ENCODE results near the gene MCEE. TPM values are rescaled to one million over a fixed set of nuclear protein-coding genes. Genes with fewer than 3 reads are reported as not detected.
"Not testable (repeated sequence)": the region's sequence is repeated elsewhere in the genome, so short reads cannot be mapped to it uniquely, and the experiment has no call there.

MCEE gene
- total and polyA plus RNA-seq, 2 experiments from 2014 or later: 16.5 to 33.3 TPM

GRCh38 chr2:71121479-71121878, 8.6 kb downstream of the MCEE start:
- H3K36me3 ChIP-seq (ENCODE audit: low read depth): peaks cover 16% of the 10 kb centered on the region
- no peak overlapping the region for H3K4me3 ChIP-seq
- in situ Hi-C loops (cut with MboI): no loop called here
- H3K4me2 ChIP-seq (ENCODE audit: unreplicated experiment): no peak overlapping the region
- H3K4me1 ChIP-seq (ENCODE audit: insufficient read depth): no peaks in the 10 kb centered on the region
- 94 to 100% methylated on average over 1 of the region's 1 CpG for WGBS, 2 experiments (ENCODE audit: low coverage in 1 of 2, low lambda C conversion rate in 2 of 2, missing lambda C conversion rate in 2 of 2)
- no peaks in the 10 kb centered on the region for H3F3A ChIP-seq (ENCODE audit: insufficient read depth)
- no peak overlapping the region for H3K9ac ChIP-seq
- H3K9me2 ChIP-seq (ENCODE audit: insufficient read depth): no peaks in the 10 kb centered on the region
- no peak overlapping the region for H2AFZ ChIP-seq
- H3K27me3 ChIP-seq (replicated peaks; ENCODE audit: insufficient read depth): no peaks in the 10 kb centered on the region
- TF ChIP-seq EZH2 (IDR thresholded peaks at IDR 0.05; ENCODE audit: insufficient read depth, poor library complexity, severe bottlenecking) (no peak), EZH2phosphoT487 (IDR thresholded peaks at IDR 0.05; ENCODE audit: insufficient read depth, low read depth) (no peak)
- H4K20me1 ChIP-seq (ENCODE audit: insufficient read depth): no peaks in the 10 kb centered on the region
- H3K79me2 ChIP-seq (ENCODE audit: insufficient read depth): peaks cover 38% of the 10 kb centered on the region
- no peak overlapping the region for H3K27ac ChIP-seq
- DNase-seq: no peak
- H3K9me3 ChIP-seq (ENCODE audit: low read depth): no peaks in the 10 kb centered on the region

- H3K4me3 ChIP-seq: no peak overlapping the region
- TF ChIP-seq EZH2phosphoT487 (IDR thresholded peaks at IDR 0.05; ENCODE audit: insufficient read depth, low read depth) (no peak), EZH2 (IDR thresholded peaks at IDR 0.05; ENCODE audit: insufficient read depth, poor library complexity, severe bottlenecking) (no peak)
- no peak overlapping the region for H3K4me2 ChIP-seq (ENCODE audit: unreplicated experiment)
- no peaks in the 10 kb centered on the region for H4K20me1 ChIP-seq (ENCODE audit: insufficient read depth)
- DNase-seq: peak; percentile 26
- no peak overlapping the region for H3K27ac ChIP-seq
- no peaks in the 10 kb centered on the region for H3K27me3 ChIP-seq (replicated peaks; ENCODE audit: insufficient read depth)
- no peaks in the 10 kb centered on the region for H3F3A ChIP-seq (ENCODE audit: insufficient read depth)
- no peak overlapping the region for H2AFZ ChIP-seq
- no peak overlapping the region for H3K9ac ChIP-seq
- peaks cover 25% of the 10 kb centered on the region for H3K79me2 ChIP-seq (ENCODE audit: insufficient read depth)
- H3K4me1 ChIP-seq (ENCODE audit: insufficient read depth): no peaks in the 10 kb centered on the region
- in situ Hi-C loops (cut with MboI): no loop called here
- H3K36me3 ChIP-seq (ENCODE audit: low read depth): peaks cover 21% of the 10 kb centered on the region
- H3K9me2 ChIP-seq (ENCODE audit: insufficient read depth): no peaks in the 10 kb centered on the region
- WGBS, 2 experiments (ENCODE audit: low coverage in 1 of 2, low lambda C conversion rate in 2 of 2, missing lambda C conversion rate in 2 of 2): 76 to 78% methylated on average over 6 of the region's 6 CpGs
- H3K9me3 ChIP-seq (ENCODE audit: low read depth): no peaks in the 10 kb centered on the region
Measured at GRCh38 chr2:71120195-71120594, 9.8 kb downstream of the MCEE start.

DNA sequence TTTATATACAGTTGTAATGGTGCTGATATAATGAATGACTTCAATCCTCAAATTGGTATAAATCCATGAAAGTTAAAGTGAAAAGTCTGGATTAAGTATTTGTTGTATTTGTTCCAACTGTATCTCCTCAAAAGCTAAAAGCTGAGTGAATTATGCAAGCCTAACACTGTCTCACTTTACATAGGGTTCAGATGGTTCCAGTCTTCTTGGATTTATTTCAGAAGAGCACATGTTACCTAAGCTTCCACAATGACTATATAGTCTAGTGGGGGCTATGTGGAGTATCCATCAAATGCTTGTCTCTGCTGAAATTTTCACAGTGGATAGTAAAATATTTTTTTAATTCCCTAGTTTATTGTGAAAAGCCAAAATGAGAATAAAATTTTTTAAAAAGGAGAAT, 13.0 kb downstream of the MCEE start:
- Histone ChIP-seq H3K9me2 (ENCODE audit: insufficient read depth) (no peaks in the 10 kb centered on the region), H3K36me3 (ENCODE audit: low read depth) (peaks cover 27% of the 10 kb centered on the region), H3K9me3 (ENCODE audit: low read depth) (no peaks in the 10 kb centered on the region), H4K20me1 (ENCODE audit: insufficient read depth) (no peaks in the 10 kb centered on the region; the same call in 1 of the 2 replicates), H3K9ac (no peak overlapping the region), H3F3A (ENCODE audit: insufficient read depth) (no peaks in the 10 kb centered on the region), H3K27ac (no peak overlapping the region), H3K4me3 (no peak overlapping the region), H3K27me3 (replicated peaks; ENCODE audit: insufficient read depth) (no peaks in the 10 kb centered on the region), H3K4me1 (ENCODE audit: insufficient read depth) (no peaks in the 10 kb centered on the region), H2AFZ (no peak overlapping the region), H3K4me2 (ENCODE audit: unreplicated experiment) (no peak overlapping the region), H3K79me2 (ENCODE audit: insufficient read depth) (peaks cover 9% of the 10 kb centered on the region)
- in situ Hi-C loops (cut with MboI): no loop called here
- TF ChIP-seq EZH2phosphoT487 (IDR thresholded peaks at IDR 0.05; ENCODE audit: insufficient read depth, low read depth): no peak
- no peak for TF ChIP-seq EZH2 (IDR thresholded peaks at IDR 0.05; ENCODE audit: insufficient read depth, poor library complexity, severe bottlenecking)
- no peak for DNase-seq

DNA sequence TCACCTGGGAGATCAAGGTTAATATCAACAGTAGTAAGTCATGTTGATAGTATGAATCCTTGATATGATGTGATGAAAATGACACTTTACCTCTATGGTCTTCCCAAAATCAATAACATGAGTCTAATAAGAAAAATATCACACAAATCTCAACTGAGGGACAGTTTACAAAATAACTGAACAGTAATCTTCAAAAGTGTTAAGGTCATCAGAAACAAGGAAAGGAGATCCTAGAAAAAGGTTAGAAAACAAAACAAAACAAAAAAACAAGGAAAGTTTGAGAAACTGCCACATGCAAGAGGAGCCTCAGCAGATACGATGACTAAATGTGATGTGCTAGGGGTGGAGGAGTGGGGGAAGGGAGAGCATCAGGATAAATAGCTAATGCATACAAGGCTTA, 16.2 kb downstream of the MCEE start:
- Histone ChIP-seq H2AFZ (no peak overlapping the region), H3K9me2 (ENCODE audit: insufficient read depth) (no peaks in the 10 kb centered on the region), H3K4me2 (ENCODE audit: unreplicated experiment) (no peak overlapping the region), H3K4me3 (no peak overlapping the region), H4K20me1 (ENCODE audit: insufficient read depth) (no peaks in the 10 kb centered on the region; the same call in 1 of the 2 replicates), H3K27me3 (replicated peaks; ENCODE audit: insufficient read depth) (no peaks in the 10 kb centered on the region), H3K9me3 (ENCODE audit: low read depth) (no peaks in the 10 kb centered on the region), H3K79me2 (ENCODE audit: insufficient read depth) (no peaks in the 10 kb centered on the region; the same call in none of the 2 replicates), H3K9ac (no peak overlapping the region), H3K27ac (no peak overlapping the region), H3F3A (ENCODE audit: insufficient read depth) (peaks cover 1% of the 10 kb centered on the region; the same call in 1 of the 2 replicates), H3K36me3 (ENCODE audit: low read depth) (peaks cover 27% of the 10 kb centered on the region), H3K4me1 (ENCODE audit: insufficient read depth) (no peaks in the 10 kb centered on the region)
- TF ChIP-seq EZH2 (IDR thresholded peaks at IDR 0.05; ENCODE audit: insufficient read depth, poor library complexity, severe bottlenecking): no peak
- no peak for TF ChIP-seq EZH2phosphoT487 (IDR thresholded peaks at IDR 0.05; ENCODE audit: insufficient read depth, low read depth)
- DNase-seq: no peak
- WGBS, 2 experiments (ENCODE audit: low coverage in 1 of 2, low lambda C conversion rate in 2 of 2, missing lambda C conversion rate in 2 of 2): 96 to 100% methylated on average over 1 of the region's 1 CpG
- in situ Hi-C loops (cut with MboI): no loop called here

GRCh38 chr2:71108091-71108490, 21.9 kb downstream of the MCEE start:
- 76 to 81% methylated on average over 2 of the region's 2 CpGs for WGBS, 2 experiments (ENCODE audit: low coverage in 1 of 2, low lambda C conversion rate in 2 of 2, missing lambda C conversion rate in 2 of 2)
- Histone ChIP-seq H3K9me2 (ENCODE audit: insufficient read depth) (no peaks in the 10 kb centered on the region), H3K36me3 (ENCODE audit: low read depth) (peaks cover 14% of the 10 kb centered on the region), H3K9me3 (ENCODE audit: low read depth) (no peaks in the 10 kb centered on the region), H3K9ac (no peak overlapping the region), H3K27me3 (replicated peaks; ENCODE audit: insufficient read depth) (no peaks in the 10 kb centered on the region), H4K20me1 (ENCODE audit: insufficient read depth) (no peaks in the 10 kb centered on the region), H3F3A (ENCODE audit: insufficient read depth) (peaks cover 10% of the 10 kb centered on the region), H3K4me3 (no peak overlapping the region), H3K4me1 (ENCODE audit: insufficient read depth) (no peaks in the 10 kb centered on the region), H3K79me2 (ENCODE audit: insufficient read depth) (no peaks in the 10 kb centered on the region), H3K4me2 (ENCODE audit: unreplicated experiment) (no peak overlapping the region), H3K27ac (no peak overlapping the region), H2AFZ (no peak overlapping the region)
- TF ChIP-seq EZH2phosphoT487 (IDR thresholded peaks at IDR 0.05; ENCODE audit: insufficient read depth, low read depth) (no peak), EZH2 (IDR thresholded peaks at IDR 0.05; ENCODE audit: insufficient read depth, poor library complexity, severe bottlenecking) (no peak)
- in situ Hi-C loops (cut with MboI): no loop called here
- DNase-seq: no peak

- H4K20me1 ChIP-seq (ENCODE audit: insufficient read depth); H3K9me3 ChIP-seq (ENCODE audit: low read depth); H3K79me2 ChIP-seq (ENCODE audit: insufficient read depth); H3K4me3 ChIP-seq; H3K4me1 ChIP-seq (ENCODE audit: insufficient read depth); H3K27ac ChIP-seq; H3K4me2 ChIP-seq (ENCODE audit: unreplicated experiment); H3K27me3 ChIP-seq (replicated peaks; ENCODE audit: insufficient read depth); in situ Hi-C loops (cut with MboI); DNase-seq; H3K9me2 ChIP-seq (ENCODE audit: insufficient read depth); H3K9ac ChIP-seq; H2AFZ ChIP-seq: not testable (repeated sequence)
- Histone ChIP-seq H3F3A (ENCODE audit: insufficient read depth) (peaks cover 15% of the 10 kb centered on the region), H3K36me3 (ENCODE audit: low read depth) (peaks cover 11% of the 10 kb centered on the region)
- WGBS, 2 experiments (ENCODE audit: low coverage in 1 of 2, low lambda C conversion rate in 2 of 2, missing lambda C conversion rate in 2 of 2): 68 to 73% methylated on average over 6 of the region's 6 CpGs
Measured at GRCh38 chr2:71106463-71106862, 23.6 kb downstream of the MCEE start.
